HG02642 (cell line): ENCODE measurements around the gene ANKRD31.
"Not testable (repeated sequence)": the region's sequence is repeated elsewhere in the genome, so short reads cannot be mapped to it uniquely, and the experiment has no call there.

Experiments
- ATAC-seq: cut with Tn5 transposase; IDR thresholded peaks from one replicate; pipeline ENCODE4 v1.9.1; 2021; ENCODE audit warnings: mild to moderate bottlenecking; ENCODE audit not compliant: unreplicated experiment, poor library complexity

Gene ANKRD31

GRCh38 chr5:75235711-75236110, 967 bp downstream of the ANKRD31 start:
- no peak for ATAC-seq

GRCh38 chr5:75234251-75234650, 2.4 kb downstream of the ANKRD31 start:
- no peak for ATAC-seq

GRCh38 chr5:75226916-75227315, 9.8 kb downstream of the ANKRD31 start:
- ATAC-seq, result no peak

- ATAC-seq, result no peak
Measured at GRCh38 chr5:75225506-75225905, 11.2 kb downstream of the ANKRD31 start.

GRCh38 chr5:75220787-75221186, 15.9 kb downstream of the ANKRD31 start:
- not testable (repeated sequence) for ATAC-seq

GRCh38 chr5:75214928-75215327, 21.8 kb downstream of the ANKRD31 start:
- no peak for ATAC-seq

GRCh38 chr5:75214409-75214808, 22.3 kb downstream of the ANKRD31 start:
- no peak for ATAC-seq

- ATAC-seq, result no peak
Measured at GRCh38 chr5:75203604-75204003, 33.1 kb downstream of the ANKRD31 start.

GRCh38 chr5:75202935-75203334, 33.7 kb downstream of the ANKRD31 start:
- no peak for ATAC-seq

- ATAC-seq, result no peak
Measured at GRCh38 chr5:75200776-75201175, 35.9 kb downstream of the ANKRD31 start.

GRCh38 chr5:75199946-75200345, 36.7 kb downstream of the ANKRD31 start:
- no peak for ATAC-seq

- no peak for ATAC-seq
Measured at GRCh38 chr5:75199071-75199470, 37.6 kb downstream of the ANKRD31 start.

- ATAC-seq, result no peak
Measured at GRCh38 chr5:75197745-75198144, 38.9 kb downstream of the ANKRD31 start.

GRCh38 chr5:75192804-75193203, 43.9 kb downstream of the ANKRD31 start:
- no peak for ATAC-seq

GRCh38 chr5:75192264-75192663, 44.4 kb downstream of the ANKRD31 start:
- no peak for ATAC-seq

GRCh38 chr5:75190227-75190626, 46.5 kb downstream of the ANKRD31 start:
- ATAC-seq, result no peak

- no peak for ATAC-seq
Measured at GRCh38 chr5:75189353-75189752, 47.3 kb downstream of the ANKRD31 start.

GRCh38 chr5:75185763-75186162, 50.9 kb downstream of the ANKRD31 start:
- no peak for ATAC-seq

GRCh38 chr5:75176009-75176408, 60.7 kb downstream of the ANKRD31 start:
- not testable (repeated sequence) for ATAC-seq

GRCh38 chr5:75174872-75175271, 61.8 kb downstream of the ANKRD31 start:
- ATAC-seq, result not testable (repeated sequence)

GRCh38 chr5:75169516-75169915, 67.2 kb downstream of the ANKRD31 start:
- ATAC-seq, result no peak

- no peak for ATAC-seq
Measured at GRCh38 chr5:75168026-75168735, 68.5 kb downstream of the ANKRD31 start.
